ENCODE results near the gene ASB10. TPM values are rescaled to one million over a fixed set of nuclear protein-coding genes. Genes with fewer than 3 reads are reported as not detected.

Gene ASB10
- total and polyA plus RNA-seq, 2 of the 4 experiments (the other 2 are of a cell fraction), result not detected

DNA sequence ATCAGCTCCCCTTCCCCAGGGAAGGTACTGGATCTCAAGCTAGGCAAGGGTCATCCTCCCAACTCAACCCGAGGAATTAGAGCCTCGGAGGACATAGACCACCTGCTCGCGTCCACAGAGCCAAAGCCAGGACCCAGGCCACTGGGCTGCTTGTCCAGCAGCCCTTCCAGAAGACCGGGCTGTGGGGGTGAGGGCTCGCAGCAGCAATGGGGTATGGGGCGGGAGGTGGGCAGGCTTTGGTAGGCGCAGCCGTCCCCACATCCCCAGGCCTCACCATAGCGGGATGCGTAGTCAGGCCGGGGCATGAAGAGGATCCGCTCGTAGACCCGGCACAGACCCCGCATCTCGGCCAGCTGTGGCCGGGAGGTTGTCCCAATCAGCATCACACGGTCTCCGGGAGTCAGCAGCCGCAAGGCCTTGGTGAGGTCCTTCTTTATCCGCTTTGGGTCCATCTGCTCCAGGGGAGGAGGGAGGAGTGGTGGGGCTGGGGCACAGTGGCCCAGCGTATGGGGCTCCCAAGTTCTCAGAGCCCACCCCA is 5.0 kb upstream of the ASB10 start:
- Histone ChIP-seq H4K91ac (ENCODE audit: insufficient read depth, low read depth, low read length) (no peak overlapping the region), H3K4ac (ENCODE audit: low read depth, low read length) (no peak overlapping the region), H3K4me3 (ENCODE audit: insufficient read depth, low read depth, low read length) (no peak overlapping the region), H2AK9ac (replicated peaks; ENCODE audit: low read depth, low read length, poor library complexity) (no peak overlapping the region), H4K5ac (ENCODE audit: low read depth, low read length) (no peak overlapping the region), H2BK20ac (ENCODE audit: low read depth, low read length) (no peak overlapping the region), H2BK15ac (ENCODE audit: low read depth, low read length) (no peak overlapping the region), H3K14ac (replicated peaks; ENCODE audit: low read depth, low read length) (no peak overlapping the region), H3K4me1 (ENCODE audit: control insufficient read depth, insufficient read depth, low read length) (no peaks in the 10 kb centered on the region), H3K56ac (ENCODE audit: extremely low read depth, insufficient read depth, low read length) (no peak overlapping the region), H2AK5ac (ENCODE audit: low read depth, low read length) (no peak overlapping the region), H3K27me3 (ENCODE audit: control insufficient read depth, insufficient read depth, low read length) (peaks cover 88% of the 10 kb centered on the region), H3K23ac (ENCODE audit: low read depth, low read length) (no peak overlapping the region), H4K8ac (ENCODE audit: low read depth in 2 of 2, low read length in 2 of 2) (no peak overlapping the region), H2BK5ac (ENCODE audit: low read depth, low read length, poor library complexity, severe bottlenecking) (no peak overlapping the region), H3K27ac (ENCODE audit: insufficient read depth, low read length) (no peak overlapping the region), H3K9me1 (ENCODE audit: insufficient read depth, low read length) (no peaks in the 10 kb centered on the region), H2BK120ac (ENCODE audit: low read depth, low read length) (no peak overlapping the region), H2AFZ (replicated peaks; ENCODE audit: low read length, poor library complexity) (no peak overlapping the region), H3K79me1 (ENCODE audit: low read depth in 1 of 2, low read length in 2 of 2) (no peaks in the 10 kb centered on the region), H3K9ac (ENCODE audit: low read depth, low read length) (no peak overlapping the region), H3K4me2 (ENCODE audit: low read depth, low read length) (no peak overlapping the region), H3K18ac (ENCODE audit: low read depth, low read length) (no peak overlapping the region), H3K36me3 (ENCODE audit: control insufficient read depth, insufficient read depth, low read length) (no peaks in the 10 kb centered on the region), H4K20me1 (ENCODE audit: insufficient read depth, low read length) (no peaks in the 10 kb centered on the region), H3K9me3 (ENCODE audit: control insufficient read depth, insufficient read depth, low read length) (no peaks in the 10 kb centered on the region)
- no TSS peak for BruUV-seq (replicated peaks)
- TF ChIP-seq FOS (IDR thresholded peaks at IDR 0.05; ENCODE audit: low read depth, low read length) (no peak), RAD21 (IDR thresholded peaks at IDR 0.05; ENCODE audit: low read length) (no peak), POLR2A (IDR thresholded peaks at IDR 0.05; ENCODE audit: low read depth, low read length) (no peak), MXI1 (IDR thresholded peaks at IDR 0.05; ENCODE audit: borderline replicate concordance, low read depth, low read length) (no peak), SMC3 (IDR thresholded peaks at IDR 0.05; ENCODE audit: low read depth, low read length) (no peak), RFX5 (IDR thresholded peaks at IDR 0.05; ENCODE audit: low read depth, low read length) (no peak), CHD1 (IDR thresholded peaks at IDR 0.05; ENCODE audit: low read depth, low read length) (no peak), NFE2L2 (IDR thresholded peaks at IDR 0.05; ENCODE audit: low read depth, low read length) (no peak), CEBPB (IDR thresholded peaks at IDR 0.05; ENCODE audit: low read depth, low read length) (no peak), MAFK (IDR thresholded peaks at IDR 0.05; ENCODE audit: low read depth, low read length) (no peak), BHLHE40 (IDR thresholded peaks at IDR 0.05; ENCODE audit: low read depth, low read length) (no peak), MAZ (IDR thresholded peaks at IDR 0.05; ENCODE audit: borderline replicate concordance, low read depth, low read length) (no peak)
- TF ChIP-seq, protein P1, sequence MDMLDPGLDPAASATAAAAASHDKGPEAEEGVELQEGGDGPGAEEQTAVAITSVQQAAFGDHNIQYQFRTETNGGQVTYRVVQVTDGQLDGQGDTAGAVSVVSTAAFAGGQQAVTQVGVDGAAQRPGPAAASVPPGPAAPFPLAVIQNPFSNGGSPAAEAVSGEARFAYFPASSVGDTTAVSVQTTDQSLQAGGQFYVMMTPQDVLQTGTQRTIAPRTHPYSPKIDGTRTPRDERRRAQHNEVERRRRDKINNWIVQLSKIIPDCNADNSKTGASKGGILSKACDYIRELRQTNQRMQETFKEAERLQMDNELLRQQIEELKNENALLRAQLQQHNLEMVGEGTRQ (IDR thresholded peaks at IDR 0.05; ENCODE audit: low read depth, low read length), result no peak
- TF ChIP-seq, protein P2, sequence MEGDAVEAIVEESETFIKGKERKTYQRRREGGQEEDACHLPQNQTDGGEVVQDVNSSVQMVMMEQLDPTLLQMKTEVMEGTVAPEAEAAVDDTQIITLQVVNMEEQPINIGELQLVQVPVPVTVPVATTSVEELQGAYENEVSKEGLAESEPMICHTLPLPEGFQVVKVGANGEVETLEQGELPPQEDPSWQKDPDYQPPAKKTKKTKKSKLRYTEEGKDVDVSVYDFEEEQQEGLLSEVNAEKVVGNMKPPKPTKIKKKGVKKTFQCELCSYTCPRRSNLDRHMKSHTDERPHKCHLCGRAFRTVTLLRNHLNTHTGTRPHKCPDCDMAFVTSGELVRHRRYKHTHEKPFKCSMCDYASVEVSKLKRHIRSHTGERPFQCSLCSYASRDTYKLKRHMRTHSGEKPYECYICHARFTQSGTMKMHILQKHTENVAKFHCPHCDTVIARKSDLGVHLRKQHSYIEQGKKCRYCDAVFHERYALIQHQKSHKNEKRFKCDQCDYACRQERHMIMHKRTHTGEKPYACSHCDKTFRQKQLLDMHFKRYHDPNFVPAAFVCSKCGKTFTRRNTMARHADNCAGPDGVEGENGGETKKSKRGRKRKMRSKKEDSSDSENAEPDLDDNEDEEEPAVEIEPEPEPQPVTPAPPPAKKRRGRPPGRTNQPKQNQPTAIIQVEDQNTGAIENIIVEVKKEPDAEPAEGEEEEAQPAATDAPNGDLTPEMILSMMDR (conservative IDR thresholded peaks at IDR 0.05; ENCODE audit: low read depth, low read length), result no peak
- TF ChIP-seq, protein P3, sequence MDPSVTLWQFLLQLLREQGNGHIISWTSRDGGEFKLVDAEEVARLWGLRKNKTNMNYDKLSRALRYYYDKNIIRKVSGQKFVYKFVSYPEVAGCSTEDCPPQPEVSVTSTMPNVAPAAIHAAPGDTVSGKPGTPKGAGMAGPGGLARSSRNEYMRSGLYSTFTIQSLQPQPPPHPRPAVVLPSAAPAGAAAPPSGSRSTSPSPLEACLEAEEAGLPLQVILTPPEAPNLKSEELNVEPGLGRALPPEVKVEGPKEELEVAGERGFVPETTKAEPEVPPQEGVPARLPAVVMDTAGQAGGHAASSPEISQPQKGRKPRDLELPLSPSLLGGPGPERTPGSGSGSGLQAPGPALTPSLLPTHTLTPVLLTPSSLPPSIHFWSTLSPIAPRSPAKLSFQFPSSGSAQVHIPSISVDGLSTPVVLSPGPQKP (IDR thresholded peaks at IDR 0.05; ENCODE audit: borderline replicate concordance, low read depth, low read length), result no peak
- ChIA-PET CTCF (no interaction called here), POLR2A (ENCODE audit: unreplicated experiment) (no interaction called here)
- 100% methylated on average over 1 of the region's 23 CpGs; no CpG with 5 or more reads in 1 of the 2 experiments for WGBS, 2 experiments (ENCODE audit: extremely low coverage in 2 of 2, insufficient read length in 1 of 2)
- in situ Hi-C loops (cut with MboI; ENCODE audit: low sequenced_read_pairs), result no loop called here
- DNase-seq (no peak), ATAC-seq (ENCODE audit: low read depth) (no peak)
- intact Hi-C loops (cut with micrococcal nuclease), result no loop called here
- dilution Hi-C loops (cut with HindIII; ENCODE audit: low sequenced_read_pairs, unreplicated experiment), result no loop called here

All from IMR-90 (cell line).